ENCODE data around the gene ADNP2.
"Not testable (repeated sequence)": the region's sequence is repeated elsewhere in the genome, so short reads cannot be mapped to it uniquely, and the experiment has no call there.

The ADNP2 gene

GRCh38 chr18:80159713-80160636 is 50.9 kb downstream of the ADNP2 start:
- no peaks in the 10 kb centered on the region for H3K4me1 ChIP-seq (ENCODE audit: control insufficient read depth, insufficient read depth, low read length, unreplicated experiment)
- H3K27ac ChIP-seq (ENCODE audit: low read depth, low read length), result no peak overlapping the region
- no peak overlapping the region for H2AFZ ChIP-seq (ENCODE audit: low read length, unreplicated experiment)
- H3K79me2 ChIP-seq (ENCODE audit: control insufficient read depth, insufficient read depth, low read length, unreplicated experiment), result no peaks in the 10 kb centered on the region
- H3K27me3 ChIP-seq (ENCODE audit: insufficient read depth, low read length), result no peaks in the 10 kb centered on the region
- no peak overlapping the region for H3K4me3 ChIP-seq (ENCODE audit: low read depth, low read length)
- H3K36me3 ChIP-seq (ENCODE audit: insufficient read depth, low read length), result no peaks in the 10 kb centered on the region

DNA sequence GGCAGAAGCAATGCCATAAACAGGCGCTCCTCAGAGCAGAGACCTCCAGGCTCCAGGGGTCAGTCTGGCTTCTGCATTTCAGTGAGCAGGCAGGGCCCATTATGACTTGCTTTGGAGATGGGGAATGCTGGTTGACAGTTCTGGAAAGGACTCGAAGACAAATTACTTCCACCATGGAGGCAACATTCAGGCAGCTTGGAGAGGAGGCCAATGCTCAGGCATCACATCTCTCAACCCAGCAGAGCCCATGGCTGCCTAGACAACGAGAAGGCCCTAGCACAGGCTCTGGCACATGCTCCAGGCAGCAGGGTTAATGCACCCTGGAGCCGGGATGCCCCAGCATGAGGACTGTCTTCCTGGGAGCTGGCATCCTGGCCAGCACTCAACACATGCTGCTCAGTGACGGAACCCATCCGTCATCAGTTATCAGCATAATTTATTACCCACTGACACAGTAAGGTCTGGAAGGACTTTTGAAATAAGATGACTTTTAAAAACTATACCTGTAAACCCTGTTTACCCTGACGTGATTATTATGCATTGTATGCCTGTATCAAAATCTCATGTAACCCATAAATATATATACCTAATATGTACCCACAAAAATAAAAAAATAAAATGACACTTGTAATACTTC is 52.8 kb downstream of the ADNP2 start:
- no peaks in the 10 kb centered on the region for H3K27me3 ChIP-seq (ENCODE audit: insufficient read depth, low read length)
- H2AFZ ChIP-seq (ENCODE audit: low read length, unreplicated experiment), result no peak overlapping the region
- no peaks in the 10 kb centered on the region for H3K79me2 ChIP-seq (ENCODE audit: control insufficient read depth, insufficient read depth, low read length, unreplicated experiment)
- H3K4me1 ChIP-seq (ENCODE audit: control insufficient read depth, insufficient read depth, low read length, unreplicated experiment), result no peaks in the 10 kb centered on the region
- H3K4me3 ChIP-seq (ENCODE audit: low read depth, low read length), result no peak overlapping the region
- no peaks in the 10 kb centered on the region for H3K36me3 ChIP-seq (ENCODE audit: insufficient read depth, low read length)
- H3K27ac ChIP-seq (ENCODE audit: low read depth, low read length), result no peak overlapping the region

GRCh38 chr18:80163183-80163582 is 54.1 kb downstream of the ADNP2 start:
- no peaks in the 10 kb centered on the region for H3K79me2 ChIP-seq (ENCODE audit: control insufficient read depth, insufficient read depth, low read length, unreplicated experiment)
- no peaks in the 10 kb centered on the region for H3K27me3 ChIP-seq (ENCODE audit: insufficient read depth, low read length)
- H3K4me3 ChIP-seq (ENCODE audit: low read depth, low read length), result no peak overlapping the region
- no peak overlapping the region for H2AFZ ChIP-seq (ENCODE audit: low read length, unreplicated experiment)
- H3K27ac ChIP-seq (ENCODE audit: low read depth, low read length), result no peak overlapping the region
- H3K36me3 ChIP-seq (ENCODE audit: insufficient read depth, low read length), result no peaks in the 10 kb centered on the region
- H3K4me1 ChIP-seq (ENCODE audit: control insufficient read depth, insufficient read depth, low read length, unreplicated experiment), result no peaks in the 10 kb centered on the region

GRCh38 chr18:80164727-80165355 is 55.8 kb downstream of the ADNP2 start:
- H3K4me1 ChIP-seq (ENCODE audit: control insufficient read depth, insufficient read depth, low read length, unreplicated experiment); H3K36me3 ChIP-seq (ENCODE audit: insufficient read depth, low read length); H3K4me3 ChIP-seq (ENCODE audit: low read depth, low read length); H3K79me2 ChIP-seq (ENCODE audit: control insufficient read depth, insufficient read depth, low read length, unreplicated experiment); H2AFZ ChIP-seq (ENCODE audit: low read length, unreplicated experiment); H3K27ac ChIP-seq (ENCODE audit: low read depth, low read length); H3K27me3 ChIP-seq (ENCODE audit: insufficient read depth, low read length): not testable (repeated sequence)

DNA sequence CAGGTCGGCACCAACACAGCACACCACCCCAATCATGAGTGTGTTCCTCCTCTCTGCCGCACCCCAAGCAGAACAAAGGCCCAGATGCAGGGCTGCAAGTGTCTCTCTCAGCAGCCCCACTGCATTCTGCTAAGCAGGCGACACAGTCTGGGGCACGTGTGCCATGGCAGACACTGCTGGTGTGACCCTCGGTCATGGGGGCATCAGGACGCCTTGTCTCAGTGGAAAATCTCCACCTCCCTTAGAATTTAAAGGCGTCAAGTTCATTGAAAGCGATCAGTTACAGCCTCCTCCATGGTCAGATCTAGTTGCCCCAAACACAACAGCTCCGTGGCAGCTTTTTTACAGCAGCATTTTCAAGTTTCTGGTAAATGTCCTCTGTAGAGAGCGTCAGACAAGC is 57.2 kb downstream of the ADNP2 start:
- H2AFZ ChIP-seq (ENCODE audit: low read length, unreplicated experiment), result no peak overlapping the region
- H3K79me2 ChIP-seq (ENCODE audit: control insufficient read depth, insufficient read depth, low read length, unreplicated experiment), result no peaks in the 10 kb centered on the region

GRCh38 chr18:80166725-80167124 is 57.7 kb downstream of the ADNP2 start:
- no peaks in the 10 kb centered on the region for H3K27me3 ChIP-seq (ENCODE audit: insufficient read depth, low read length)
- no peak overlapping the region for H3K27ac ChIP-seq (ENCODE audit: low read depth, low read length)
- no peak overlapping the region for H2AFZ ChIP-seq (ENCODE audit: low read length, unreplicated experiment)
- no peaks in the 10 kb centered on the region for H3K36me3 ChIP-seq (ENCODE audit: insufficient read depth, low read length)
- no peaks in the 10 kb centered on the region for H3K4me1 ChIP-seq (ENCODE audit: control insufficient read depth, insufficient read depth, low read length, unreplicated experiment)
- no peak overlapping the region for H3K4me3 ChIP-seq (ENCODE audit: low read depth, low read length)
- H3K79me2 ChIP-seq (ENCODE audit: control insufficient read depth, insufficient read depth, low read length, unreplicated experiment), result no peaks in the 10 kb centered on the region

More for the DNA sequence above, 57.2 kb downstream of the ADNP2 start:
- H3K27me3 ChIP-seq (ENCODE audit: insufficient read depth, low read length), result no peaks in the 10 kb centered on the region
- H3K4me3 ChIP-seq (ENCODE audit: low read depth, low read length), result no peak overlapping the region
- H3K36me3 ChIP-seq (ENCODE audit: insufficient read depth, low read length), result no peaks in the 10 kb centered on the region
- no peaks in the 10 kb centered on the region for H3K4me1 ChIP-seq (ENCODE audit: control insufficient read depth, insufficient read depth, low read length, unreplicated experiment)
- H3K27ac ChIP-seq (ENCODE audit: low read depth, low read length), result no peak overlapping the region

- no peak overlapping the region for H3K27ac ChIP-seq (ENCODE audit: low read depth, low read length)
- H3K79me2 ChIP-seq (ENCODE audit: control insufficient read depth, insufficient read depth, low read length, unreplicated experiment), result no peaks in the 10 kb centered on the region
- H3K4me3 ChIP-seq (ENCODE audit: low read depth, low read length), result no peak overlapping the region
- H2AFZ ChIP-seq (ENCODE audit: low read length, unreplicated experiment), result no peak overlapping the region
- no peaks in the 10 kb centered on the region for H3K4me1 ChIP-seq (ENCODE audit: control insufficient read depth, insufficient read depth, low read length, unreplicated experiment)
- H3K36me3 ChIP-seq (ENCODE audit: insufficient read depth, low read length), result no peaks in the 10 kb centered on the region
- no peaks in the 10 kb centered on the region for H3K27me3 ChIP-seq (ENCODE audit: insufficient read depth, low read length)
Measured at GRCh38 chr18:80167331-80167730, 58.3 kb downstream of the ADNP2 start.

DNA sequence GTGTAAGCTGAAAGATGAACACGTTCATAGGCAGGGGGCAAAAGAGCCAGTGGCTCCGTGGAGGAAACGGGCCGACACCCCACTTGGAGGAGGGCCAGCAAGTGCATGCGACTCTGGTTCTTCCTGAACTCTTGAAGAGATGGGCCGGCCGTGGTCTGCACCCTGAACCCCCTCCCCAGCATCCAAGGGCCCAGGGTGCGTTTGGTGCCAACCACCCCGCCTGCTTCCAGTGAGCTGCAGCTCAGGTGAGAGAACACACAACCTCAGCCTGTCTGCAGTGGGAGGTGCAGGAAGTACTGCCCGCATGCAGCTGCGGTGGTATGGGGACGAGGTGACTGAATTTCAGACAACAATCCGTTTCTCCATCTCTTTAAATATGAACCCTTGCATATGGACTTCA is 58.9 kb downstream of the ADNP2 start:
- Histone ChIP-seq H3K36me3 (ENCODE audit: insufficient read depth, low read length) (no peaks in the 10 kb centered on the region), H3K27me3 (ENCODE audit: insufficient read depth, low read length) (no peaks in the 10 kb centered on the region), H3K4me1 (ENCODE audit: control insufficient read depth, insufficient read depth, low read length, unreplicated experiment) (no peaks in the 10 kb centered on the region), H2AFZ (ENCODE audit: low read length, unreplicated experiment) (no peak overlapping the region), H3K27ac (ENCODE audit: low read depth, low read length) (no peak overlapping the region), H3K4me3 (ENCODE audit: low read depth, low read length) (no peak overlapping the region), H3K79me2 (ENCODE audit: control insufficient read depth, insufficient read depth, low read length, unreplicated experiment) (no peaks in the 10 kb centered on the region)

DNA sequence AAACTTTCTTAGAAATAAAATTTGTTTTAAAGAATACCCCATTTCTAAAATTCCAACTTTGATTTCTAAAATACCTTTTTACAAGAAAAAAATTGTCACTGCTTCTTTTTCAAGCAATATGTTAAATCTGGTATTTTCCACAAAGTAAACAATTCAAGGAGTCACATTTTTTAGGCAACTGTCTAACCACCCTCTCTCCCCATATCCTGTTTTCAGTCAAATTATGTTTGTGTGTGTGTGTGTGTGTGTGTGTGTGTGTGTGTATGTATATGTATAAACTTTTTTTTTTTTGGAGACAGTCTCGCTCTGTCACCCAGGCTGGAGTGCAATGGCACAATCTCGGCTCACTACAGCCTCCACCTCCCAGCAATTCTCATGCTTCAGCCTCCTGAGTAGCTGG is 59.3 kb downstream of the ADNP2 start:
- no peak overlapping the region for H3K27ac ChIP-seq (ENCODE audit: low read depth, low read length)
- H3K79me2 ChIP-seq (ENCODE audit: control insufficient read depth, insufficient read depth, low read length, unreplicated experiment), result no peaks in the 10 kb centered on the region
- no peak overlapping the region for H3K4me3 ChIP-seq (ENCODE audit: low read depth, low read length)
- no peaks in the 10 kb centered on the region for H3K36me3 ChIP-seq (ENCODE audit: insufficient read depth, low read length)
- no peaks in the 10 kb centered on the region for H3K27me3 ChIP-seq (ENCODE audit: insufficient read depth, low read length)
- H3K4me1 ChIP-seq (ENCODE audit: control insufficient read depth, insufficient read depth, low read length, unreplicated experiment), result no peaks in the 10 kb centered on the region
- H2AFZ ChIP-seq (ENCODE audit: low read length, unreplicated experiment), result no peak overlapping the region

- Histone ChIP-seq H3K36me3 (ENCODE audit: insufficient read depth, low read length) (no peaks in the 10 kb centered on the region), H3K27ac (ENCODE audit: low read depth, low read length) (no peak overlapping the region), H3K4me3 (ENCODE audit: low read depth, low read length) (no peak overlapping the region), H3K79me2 (ENCODE audit: control insufficient read depth, insufficient read depth, low read length, unreplicated experiment) (no peaks in the 10 kb centered on the region), H3K4me1 (ENCODE audit: control insufficient read depth, insufficient read depth, low read length, unreplicated experiment) (no peaks in the 10 kb centered on the region), H3K27me3 (ENCODE audit: insufficient read depth, low read length) (no peaks in the 10 kb centered on the region), H2AFZ (ENCODE audit: low read length, unreplicated experiment) (no peak overlapping the region)
Measured at GRCh38 chr18:80168982-80169381, 59.9 kb downstream of the ADNP2 start.
